M059J (cell line): ENCODE results near the gene ABO. TPM values are rescaled to one million over a fixed set of nuclear protein-coding genes. Genes with fewer than 3 reads are reported as not detected.
"Not testable (repeated sequence)": the region's sequence is repeated elsewhere in the genome, so short reads cannot be mapped to it uniquely, and the experiment has no call there.

Source experiments
- DNase-seq: peaks from one replicate; pipeline ENCODE4 v3.0.0-alpha.2; 2012; ENCODE audit warnings: low read depth
- total RNA-seq: library from RNA; depleted of rRNA; stranded (reverse); fragments of >200 nt; shearing (Covaris generic); gene quantifications from 2 replicates; pipeline ENCODE4 v1.2.3, GENCODE V29; 2014; rRNA removed

The ABO gene
- not detected in 2 replicates for total RNA-seq

- DNase-seq = no peak
Observed at GRCh38 chr9:133275105-133276000, at the start of gene ABO. Gene ABO, minus strand, starts transcription at chr9:133275201.

- no peak for DNase-seq
Observed at GRCh38 chr9:133323991-133324703, 49.1 kb upstream of the ABO start.

GRCh38 chr9:133323211-133323610, 48.2 kb upstream of the ABO start:
- DNase-seq = no peak

- no peak for DNase-seq
Observed at GRCh38 chr9:133322701-133323100, 47.7 kb upstream of the ABO start.

GRCh38 chr9:133321411-133321935, 46.5 kb upstream of the ABO start:
- DNase-seq = no peak

GRCh38 chr9:133320421-133320881, 45.5 kb upstream of the ABO start:
- no peak for DNase-seq

- not testable (repeated sequence) for DNase-seq
Observed at GRCh38 chr9:133317551-133317950, 42.5 kb upstream of the ABO start.

GRCh38 chr9:133315997-133316396, 41.0 kb upstream of the ABO start:
- no peak for DNase-seq

- no peak for DNase-seq
Observed at GRCh38 chr9:133309608-133310007, 34.6 kb upstream of the ABO start.

GRCh38 chr9:133307301-133307700, 32.3 kb upstream of the ABO start:
- DNase-seq = no peak

- DNase-seq = peak; percentile 33
Observed at GRCh38 chr9:133306242-133307204, 31.5 kb upstream of the ABO start.

- DNase-seq = no peak
Observed at GRCh38 chr9:133305731-133306130, 30.7 kb upstream of the ABO start.

GRCh38 chr9:133304477-133305377, 29.7 kb upstream of the ABO start:
- DNase-seq = no peak

- no peak for DNase-seq
Observed at GRCh38 chr9:133304158-133304470, 29.1 kb upstream of the ABO start.

- no peak for DNase-seq
Observed at GRCh38 chr9:133303266-133304157, 28.5 kb upstream of the ABO start.

GRCh38 chr9:133301253-133302230, 26.5 kb upstream of the ABO start:
- no peak for DNase-seq

- DNase-seq = not testable (repeated sequence)
Observed at GRCh38 chr9:133299996-133300395, 25.0 kb upstream of the ABO start.

GRCh38 chr9:133294257-133294656, 19.3 kb upstream of the ABO start:
- no peak for DNase-seq
